Heart left ventricle (tissue), 16 donors: ENCODE results near the gene POLR2A. TPM values are rescaled to one million over a fixed set of nuclear protein-coding genes. Genes with fewer than 3 reads are reported as not detected.

ENCODE experiments used
- ATAC-seq, 4 donors: fragments of 200-7000 bp; cut with Tn5 transposase; one replicate each; pipeline ENCODE4 v1.9.1; 2020 to 2022; ENCODE audit warnings: moderate library complexity in 4 of 4, mild to moderate bottlenecking in 3 of 4, moderate number of reproducible peaks in 1 of 4
- DNase-seq, 5 donors: peaks; one replicate each; pipeline ENCODE4 v3.0.0-alpha.2; 2020
- H3K27ac ChIP-seq, 12 donors: fragments of 200-600 bp; sonication (generic) in 4 of 12; one replicate each; pipeline versions ENCODE4 v1.5.0 to v1.8.0; 2016 to 2022; ENCODE audit warnings: mild to moderate bottlenecking in 2 of 12
- H3K27me3 ChIP-seq, 9 donors: fragments of 200-600 bp; sonication (generic) in 2 of 9; one replicate each; pipeline versions ENCODE4 v1.5.1 to v1.8.0; 2016 to 2022; ENCODE audit warnings: mild to moderate bottlenecking in 3 of 9
- H3K36me3 ChIP-seq, 9 donors: fragments of 200-600 bp; sonication (generic) in 2 of 9; one replicate each; pipeline versions ENCODE4 v1.5.0 to v1.8.0; 2018 to 2022; ENCODE audit warnings: mild to moderate bottlenecking in 2 of 9
- H3K4me1 ChIP-seq, 12 donors: fragments of 200-600 bp; sonication (generic) in 4 of 12; one replicate each; pipeline versions ENCODE4 v1.5.0 to v1.8.0; 2016 to 2022; ENCODE audit warnings: mild to moderate bottlenecking in 3 of 12
- H3K4me3 ChIP-seq, 12 donors: fragments of 200-600 bp; sonication (generic) in 4 of 12; one replicate each; pipeline versions ENCODE4 v1.5.0 to v1.8.0; 2017 to 2022; ENCODE audit warnings: mild to moderate bottlenecking in 9 of 12, moderate library complexity in 4 of 12
- H3K9me3 ChIP-seq, 12 donors: fragments of 200-600 bp; sonication (generic) in 4 of 12; one replicate each; pipeline versions ENCODE4 v1.5.0 to v1.8.0; 2016 to 2022; ENCODE audit warnings: mild to moderate bottlenecking in 1 of 12
- CTCF ChIP-seq, 12 donors: fragments of 200-600 bp; sonication (generic) in 4 of 12; IDR thresholded peaks; one replicate each; pipeline versions ENCODE4 v1.5.0 to v1.8.0; 2018 to 2022; ENCODE audit warnings: antibody characterized with exemption in 12 of 12, mild to moderate bottlenecking in 5 of 12
- POLR2A ChIP-seq, 2 donors: fragments of 450-650 bp; IDR thresholded peaks; one replicate each; pipeline ENCODE4 v1.6.1; 2017; ENCODE audit warnings: antibody characterized with exemption in 2 of 2, mild to moderate bottlenecking in 2 of 2, moderate library complexity in 2 of 2
- WGBS, 4 donors: extraction: QIAGEN DNeasy Blood & Tissue Kit in 2 of 4; methylation state at CpG; one replicate each; pipeline versions ENCODE4 v1.1.5 to v1.1.7; 2013 to 2018; 5-methylcytosine and 5-hydroxymethylcytosine counted together
- intact Hi-C, 10 donors: fragments of 100-400 bp; cut with DNase I; formaldehyde crosslinking; loops; one replicate each; pipeline versions ENCODE4 v1.11.1 to v1.14.2; 2022
- polyA plus RNA-seq, 2 donors: library from polyadenylated mRNA; stranded (reverse); fragments of 200-250 nt; gene quantifications; one replicate each; pipeline ENCODE4 v1.2.3, GENCODE V29; 2013
- total RNA-seq, 9 donors: library from RNA; depleted of rRNA in 2 of 9; stranded (reverse); fragments of >200 nt in 2 of 9; fragmentation: NEBNext Ultra II Directional in 3 of 9; extraction: Animal tissue kit (Norgen Biotek cat#: 25700) in 3 of 9; gene quantifications; one replicate each; pipeline versions ENCODE4 v1.1.0 to v1.2.4, GENCODE V29; 2016 to 2023
- donor health status: ischemic (EF 13 %, LVEDD 7.1; RV severe dilation, severe dysfunction).
- donor health status: healthy with polysubstance abuse.
- donor health status: DM: no; HTN: yes; CAD: no.
- donor health status: DM: no; HTN: no; CAD: no.
- donor health status: ischemic (EF 25% LVEDD 6.9; RV normal size, moderate dysfunction).
- donor health status: ischemic (EF 25% LVEDD 5.7; RV mildly dilated, moderate dysfunction).
- donor health status: healthy.
- donor health status: DM: yes; HTN: yes; CAD: no.
- donor health status: ischemic (EF 35%, LVEDD 5.7; RV mildly dilated, moderate dysfunction).
- donor health status: nonischemic (EF 11% LVEDD 7.7; RV severe dilation, severe dysfunction).
- donor health status: DM: yes; HTN: yes; CAD: no.
- donor health status: PGD.
- donor health status: ischemic (EF 29% LVEDD 5.4; RV normal size, mild dysfunction).
- donor health status: nonischemic (EF 23%, LVEDD 6.1; RV moderate dilation, normal function).

The POLR2A gene
- total and polyA plus RNA-seq, 11 donors, result 17.3 to 77.6 (median 41.5) TPM

- H3K27me3 ChIP-seq, result peaks cover 0 to 44% (median 8%) of the 10 kb centered on the region in 9 donors
- ATAC-seq, result no peak
- H3K27ac ChIP-seq, result peak overlapping the region in 11 of 12 donors; percentile 8 to 91 (median 71)
- TF ChIP-seq POLR2A (IDR thresholded peaks at IDR 0.05) (no peak), CTCF (IDR thresholded peaks at IDR 0.05) (no peak)
- DNase-seq, result peak in 1 of 5 donors; percentile 27
- H3K36me3 ChIP-seq, result no peaks in the 10 kb centered on the region
- 26 to 56% (median 31%) methylated on average over 15 to 31 of the region's 31 CpGs for WGBS, 4 donors
- H3K9me3 ChIP-seq, result no peaks in the 10 kb centered on the region
- H3K4me3 ChIP-seq, result peak overlapping the region in 11 of 12 donors; percentile 2 to 75 (median 55)
- intact Hi-C loops, result loop anchor here (1.0 to 10.0 kb wide), 17 partner anchors 35 to 250 kb away; partner anchors contain the start of genes SENP3 (in 9 of the 10), POLR2A (in 6 of the 10), TMEM95 (in 6 of the 10) and KCTD11 (in 4 of the 10)
- peaks cover 4 to 63% (median 45%) of the 10 kb centered on the region in 12 donors for H3K4me1 ChIP-seq
Observed at GRCh38 chr17:7437369-7437863, 46.8 kb upstream of the POLR2A start.

GRCh38 chr17:7437950-7438614 lies 46.1 kb upstream of the POLR2A start:
- Histone ChIP-seq H3K4me1 (peaks cover 4 to 63% (median 45%) of the 10 kb centered on the region in 12 donors), H3K36me3 (no peaks in the 10 kb centered on the region), H3K27me3 (peaks cover 0 to 44% (median 8%) of the 10 kb centered on the region in 9 donors), H3K9me3 (no peaks in the 10 kb centered on the region), H3K27ac (peak overlapping the region in 8 of 12 donors; percentile 32 to 71 (median 48)), H3K4me3 (peak overlapping the region in 11 of 12 donors; percentile 29 to 75 (median 51))
- 14 to 22% (median 18%) methylated on average over 32 to 48 of the region's 48 CpGs for WGBS, 4 donors
- TF ChIP-seq POLR2A (IDR thresholded peaks at IDR 0.05) (no peak), CTCF (IDR thresholded peaks at IDR 0.05) (no peak)
- ATAC-seq (peak in 3 of 4 donors; percentile 4 to 19 (median 6)), DNase-seq (peak; percentile 75 to 91 (median 81))
- intact Hi-C loops, result loop anchor here (1.0 to 10.0 kb wide), 18 partner anchors 36 to 249 kb away; partner anchors contain the start of genes SENP3 (in 9 of the 10), POLR2A (in 6 of the 10), TMEM95 (in 6 of the 10) and KCTD11 (in 4 of the 10)

- ATAC-seq (no peak), DNase-seq (no peak)
- H3K36me3 ChIP-seq, result no peaks in the 10 kb centered on the region
- TF ChIP-seq CTCF (IDR thresholded peaks at IDR 0.05), result no peak
- TF ChIP-seq POLR2A (IDR thresholded peaks at IDR 0.05), result no peak
- WGBS, 4 donors, result 58 to 64% (median 59%) methylated on average over 11 of the region's 11 CpGs
- peak overlapping the region in 4 of 12 donors; percentile 43 to 71 (median 50) for H3K27ac ChIP-seq
- intact Hi-C loops, result loop anchor here in 7 of 10 donors (1.0 to 10.0 kb wide), 10 partner anchors 37 to 248 kb away; partner anchors contain the start of genes TMEM95 (in 5 of the 7), POLR2A (in 3 of the 7), SLC35G6 (in 3 of the 7) and KCTD11 (in 2 of the 7)
- peaks cover 4 to 63% (median 45%) of the 10 kb centered on the region in 12 donors for H3K4me1 ChIP-seq
- H3K27me3 ChIP-seq, result peaks cover 0 to 44% (median 8%) of the 10 kb centered on the region in 9 donors
- H3K4me3 ChIP-seq, result peak overlapping the region in 10 of 12 donors; percentile 29 to 75 (median 53)
- H3K9me3 ChIP-seq, result no peaks in the 10 kb centered on the region
Observed at GRCh38 chr17:7438656-7439460, 45.3 kb upstream of the POLR2A start.
